Suppressor macrophage (primary cell): ENCODE measurements around the gene MAGOH.
A peak's percentile ranks its signal among the peaks of the same experiment; 100 is the strongest.
"Not testable (repeated sequence)": the region's sequence is repeated elsewhere in the genome, so short reads cannot be mapped to it uniquely, and the experiment has no call there.

Source experiments
- DNase-seq, 4 experiments: peaks; one replicate each; pipeline ENCODE4 v3.0.0-alpha.2; 2020 to 2022
- total RNA-seq, 17 experiments: gene quantifications; one replicate each; lab custom pipeline; 2026; ENCODE audit warnings: mixed read lengths in 6 of 17, inconsistent platforms in 3 of 17; lab: John Stamatoyannopoulos, UW

MAGOH gene
- 4.0 to 14.1 (median 10.4) reads per million in 17 experiments for total RNA-seq

DNA sequence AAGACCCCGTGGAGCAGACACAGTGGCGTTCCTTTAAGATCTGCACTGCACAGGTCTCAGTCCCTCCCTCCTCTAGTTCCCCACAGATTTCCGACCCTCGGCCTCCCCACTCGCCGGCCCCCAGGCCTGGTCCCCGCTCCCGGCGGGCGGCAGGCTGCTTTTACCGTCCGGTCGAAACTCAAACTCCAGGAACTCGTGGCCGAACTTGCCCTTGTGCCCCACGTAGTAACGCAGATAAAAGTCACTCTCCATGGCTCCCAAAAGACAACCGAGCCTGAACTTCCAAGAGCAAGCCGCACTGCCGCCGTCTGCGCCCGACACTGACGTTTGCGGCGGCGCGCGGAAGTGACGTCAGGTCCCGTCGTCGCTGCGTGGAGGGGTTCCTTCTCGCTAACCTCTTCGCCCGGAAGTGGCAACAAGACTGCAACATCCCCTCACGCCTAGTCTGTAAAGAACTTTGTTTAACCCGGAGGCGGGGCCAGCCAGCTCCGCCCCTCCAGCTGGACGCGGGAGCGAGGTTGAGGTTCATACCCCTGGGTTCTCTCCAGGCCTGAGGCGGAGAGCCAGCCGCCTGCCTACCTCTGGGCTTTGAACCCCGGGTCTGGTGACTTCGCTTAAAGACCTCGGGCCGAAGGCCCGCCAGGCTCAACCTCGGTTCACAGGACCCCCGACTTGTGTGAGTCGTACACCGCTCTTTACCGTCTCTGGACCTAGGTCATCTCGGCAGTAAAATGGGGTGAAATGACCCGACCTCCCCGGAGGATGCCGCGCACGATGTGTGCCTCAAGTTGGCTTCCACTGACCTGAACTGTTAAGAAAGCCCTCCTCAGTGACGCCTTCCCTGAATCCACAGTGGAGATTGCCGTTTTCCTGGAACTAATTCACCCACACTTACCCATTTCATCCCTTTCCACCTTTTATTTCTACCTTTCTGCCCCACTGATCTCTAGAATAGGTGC is at the start of gene MAGOH:
Gene MAGOH (minus strand): TSS at position 322 of the 959 bp plus-strand sequence. CDS start 70 bp downstream, at position 252.
- peak; percentile 97 to 98 (median 97) for DNase-seq

GRCh38 chr1:53286955-53287354 is 48.6 kb upstream of the MAGOH start:
- DNase-seq: peak in 2 of 4 experiments; percentile 11 to 24

DNA sequence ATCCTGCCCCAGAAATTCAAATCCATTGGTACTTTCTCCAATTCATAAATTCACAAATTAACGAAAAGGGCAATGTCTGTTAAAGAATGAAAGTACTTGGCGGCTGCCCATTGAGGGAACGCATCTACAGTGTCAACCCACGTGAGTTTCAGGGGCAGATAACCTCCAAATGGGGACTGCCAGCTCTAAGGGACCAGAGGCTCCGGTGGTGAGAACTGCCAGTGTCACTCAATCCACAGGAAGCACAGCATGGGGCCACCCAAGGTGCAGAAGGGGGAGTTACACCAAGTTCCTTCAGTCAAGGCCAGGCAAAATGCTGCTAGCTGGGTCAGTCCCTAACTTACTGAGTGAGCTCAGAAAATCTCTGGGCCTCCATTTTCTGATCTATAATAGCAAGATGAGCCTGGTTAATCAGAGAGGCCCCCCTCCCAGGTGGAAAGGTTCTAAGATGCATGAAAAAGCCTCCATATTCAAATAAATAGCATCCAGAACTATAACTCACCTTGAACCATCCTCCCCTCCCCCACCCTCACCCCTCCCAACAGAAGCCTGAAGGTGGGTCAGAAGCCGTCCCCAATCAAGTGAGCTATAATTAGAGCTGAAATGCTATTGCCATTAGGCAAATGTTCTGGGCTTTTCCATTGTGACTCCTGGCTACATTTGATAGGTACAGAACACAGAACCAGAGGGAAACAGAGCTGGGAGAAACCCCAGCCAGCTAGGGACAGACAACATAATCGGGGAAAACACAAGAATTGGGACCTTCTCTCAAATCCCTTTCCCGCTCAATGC is 47.8 kb upstream of the MAGOH start:
- no peak for DNase-seq

GRCh38 chr1:53285546-53285945 is 47.2 kb upstream of the MAGOH start:
- no peak for DNase-seq

DNA sequence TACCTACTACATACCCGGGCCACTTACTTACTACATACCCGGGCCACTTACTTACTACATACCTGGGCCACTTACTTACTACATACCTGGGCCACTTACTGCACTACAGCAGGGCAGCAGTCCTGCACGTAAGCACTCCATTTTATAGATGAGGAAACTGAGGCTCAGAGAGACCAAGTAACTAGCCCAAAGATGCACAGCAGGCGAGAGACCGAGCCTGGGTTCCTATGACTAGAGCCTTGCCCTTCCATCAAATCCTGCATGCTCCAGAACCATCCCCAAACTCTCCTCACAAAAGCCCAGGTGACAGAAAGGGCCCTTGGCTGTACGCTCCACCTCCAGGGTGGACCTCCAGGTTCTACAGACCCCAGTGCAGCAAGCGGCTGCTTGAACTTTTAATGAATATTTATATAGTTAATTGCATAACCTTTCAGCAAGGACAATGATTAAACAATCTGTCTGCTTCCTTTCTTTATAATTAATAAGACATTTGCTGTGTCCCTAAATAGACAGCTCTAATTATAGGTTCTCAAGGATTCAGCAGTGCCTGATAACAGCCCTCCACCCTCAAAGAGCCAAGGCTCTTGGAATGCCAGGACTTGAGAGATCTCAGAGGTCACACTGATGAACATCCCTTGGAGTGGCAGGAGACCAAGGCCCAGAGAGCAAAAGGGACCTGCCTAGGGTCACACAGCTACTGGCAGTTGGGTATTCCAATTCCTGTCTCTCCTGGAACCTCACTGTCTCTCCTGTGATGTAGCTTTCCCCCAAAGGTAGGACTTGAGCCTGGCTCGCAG is 46.1 kb upstream of the MAGOH start:
- no peak for DNase-seq

GRCh38 chr1:53283156-53283555 is 44.8 kb upstream of the MAGOH start:
- DNase-seq: not testable (repeated sequence)

DNA sequence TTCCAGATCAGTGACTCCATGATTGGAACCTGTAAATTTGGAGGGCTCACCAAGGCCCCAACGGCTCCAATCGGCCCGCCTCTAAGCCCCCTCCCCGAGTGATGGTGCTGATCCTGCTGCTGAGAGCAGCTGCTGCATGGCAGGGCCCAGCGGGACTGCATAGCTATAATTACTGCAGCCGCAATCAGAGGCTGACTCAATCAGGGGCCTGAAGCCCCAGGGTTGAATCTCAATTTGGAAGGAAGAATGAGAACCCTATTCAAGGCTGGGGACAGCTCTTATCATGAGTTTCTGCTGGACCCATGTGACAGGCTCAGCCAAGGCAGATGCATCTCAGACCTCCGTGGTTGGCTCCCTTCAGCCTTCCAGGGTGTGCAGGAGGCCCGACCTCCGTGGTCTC is 42.8 kb upstream of the MAGOH start:
- no peak for DNase-seq

DNA sequence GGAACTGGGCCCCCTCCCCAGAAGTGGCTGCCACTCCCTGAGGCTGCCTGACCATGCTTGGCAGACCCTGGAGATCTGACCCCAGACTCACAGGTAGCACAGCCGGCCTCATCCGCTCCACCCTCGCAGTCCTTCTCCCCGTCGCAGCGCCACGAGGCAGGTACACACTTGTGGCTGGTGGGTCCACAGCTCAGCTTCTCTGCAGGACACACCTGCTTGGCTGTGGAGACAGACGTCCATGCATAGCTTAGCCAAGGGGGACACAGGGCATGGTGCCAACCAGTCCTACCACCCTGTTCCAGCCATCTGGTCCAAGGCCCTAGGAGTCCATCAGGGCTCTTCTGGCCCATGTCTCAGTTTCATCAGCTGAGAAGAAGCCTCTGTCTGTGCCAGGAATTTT is 42.2 kb upstream of the MAGOH start:
- DNase-seq: no peak

DNA sequence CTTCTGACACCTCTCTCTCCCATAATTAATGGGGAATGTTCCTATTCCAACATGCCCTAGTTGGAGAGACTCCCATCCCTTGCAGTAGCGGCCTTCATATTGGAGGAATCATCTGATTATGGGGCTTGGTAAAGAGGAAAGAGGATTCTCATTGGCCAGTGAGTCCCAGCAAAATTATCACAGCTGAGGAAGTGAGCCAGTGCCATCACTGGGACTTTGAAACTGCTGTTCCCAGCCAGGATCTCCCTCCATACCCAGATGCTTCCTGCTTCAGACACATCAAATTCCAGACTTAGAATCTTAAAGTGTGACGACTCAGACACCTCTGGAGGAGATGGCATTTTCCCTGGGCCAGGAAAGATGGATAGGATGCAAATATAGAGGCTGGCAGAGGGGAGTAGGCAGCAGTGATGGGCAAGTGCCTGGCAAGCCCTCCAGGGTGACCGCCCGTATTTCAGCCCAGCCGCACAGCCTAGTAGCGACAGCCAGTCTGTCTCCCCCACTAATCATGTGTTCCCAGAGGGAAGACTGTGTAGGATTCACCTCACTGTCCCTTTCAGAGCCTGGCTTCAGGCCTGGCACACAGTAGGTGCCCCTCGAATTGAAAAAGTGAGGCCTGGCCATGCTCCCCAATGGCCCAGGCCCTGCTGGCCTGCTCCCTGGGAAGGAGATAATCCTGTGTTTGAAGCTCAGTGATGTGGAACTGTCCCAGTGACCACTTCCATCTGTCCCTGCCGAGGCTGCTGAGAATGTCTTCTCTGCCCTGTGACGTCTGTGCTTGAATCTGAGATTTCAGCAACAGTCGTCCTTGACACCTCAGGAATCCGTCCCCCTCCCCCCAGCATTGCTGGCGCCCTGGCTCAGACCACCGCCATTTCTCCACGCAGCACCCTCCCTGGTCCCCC is 41.2 kb upstream of the MAGOH start:
- DNase-seq: no peak

GRCh38 chr1:53278298-53278725 is 40.0 kb upstream of the MAGOH start:
- peak; percentile 50 to 74 (median 68) for DNase-seq

GRCh38 chr1:53277326-53277725 is 39.0 kb upstream of the MAGOH start:
- DNase-seq: no peak

DNA sequence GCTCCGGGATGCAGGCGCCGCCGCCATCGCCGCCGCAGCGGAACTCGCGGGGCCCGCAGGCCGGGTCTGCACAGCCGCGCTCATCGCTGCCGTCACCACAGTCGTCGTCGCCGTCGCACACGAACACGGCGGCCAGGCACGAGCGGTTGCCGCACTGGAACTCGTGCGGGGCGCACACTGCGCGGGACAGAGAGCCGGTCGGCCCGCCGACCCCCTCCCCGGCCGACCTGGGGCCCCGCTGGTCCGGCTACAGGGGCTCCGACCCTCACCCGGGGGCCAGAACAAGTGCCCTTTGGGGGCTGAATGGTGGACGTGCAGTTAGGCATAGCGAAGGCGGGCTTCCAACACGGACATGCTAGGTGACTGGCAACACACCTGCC is 38.6 kb upstream of the MAGOH start:
- no peak for DNase-seq

DNA sequence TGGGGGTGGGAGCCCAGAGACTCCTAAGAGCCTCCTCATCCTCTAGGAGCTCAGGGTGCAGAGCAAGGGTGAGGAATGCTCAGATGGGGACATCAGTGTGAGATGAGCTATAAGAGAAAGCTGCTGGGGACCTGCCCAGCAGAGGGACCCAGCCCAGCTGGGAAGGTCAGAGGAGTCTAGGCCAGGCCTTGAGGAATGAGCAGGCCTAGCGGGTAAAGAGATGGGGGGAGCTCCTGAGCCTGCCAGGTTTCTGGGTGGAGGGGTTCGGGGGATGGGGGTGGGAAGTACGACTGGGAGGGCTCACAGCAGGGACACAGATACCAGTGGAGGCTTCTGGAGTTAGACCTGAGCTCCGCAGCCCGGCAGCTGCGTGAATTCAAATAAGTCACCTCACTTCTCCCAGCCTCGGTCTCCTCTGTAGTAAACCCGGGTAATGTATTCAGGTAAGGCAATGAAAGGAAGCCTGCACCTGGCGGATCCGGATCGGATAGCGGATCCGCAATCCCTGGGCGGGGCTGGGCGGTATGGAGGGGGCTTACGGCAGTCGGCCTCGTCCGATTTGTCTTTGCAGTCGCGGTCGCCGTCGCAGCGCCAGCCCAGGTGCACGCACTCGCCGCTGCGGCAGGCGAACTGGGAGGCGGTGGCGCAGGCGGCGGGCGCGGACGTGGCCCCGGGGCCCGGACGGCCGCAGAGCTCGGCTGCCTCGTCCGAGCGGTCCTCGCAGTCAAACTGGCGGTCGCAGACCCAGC is 38.0 kb upstream of the MAGOH start:
- DNase-seq: no peak

DNA sequence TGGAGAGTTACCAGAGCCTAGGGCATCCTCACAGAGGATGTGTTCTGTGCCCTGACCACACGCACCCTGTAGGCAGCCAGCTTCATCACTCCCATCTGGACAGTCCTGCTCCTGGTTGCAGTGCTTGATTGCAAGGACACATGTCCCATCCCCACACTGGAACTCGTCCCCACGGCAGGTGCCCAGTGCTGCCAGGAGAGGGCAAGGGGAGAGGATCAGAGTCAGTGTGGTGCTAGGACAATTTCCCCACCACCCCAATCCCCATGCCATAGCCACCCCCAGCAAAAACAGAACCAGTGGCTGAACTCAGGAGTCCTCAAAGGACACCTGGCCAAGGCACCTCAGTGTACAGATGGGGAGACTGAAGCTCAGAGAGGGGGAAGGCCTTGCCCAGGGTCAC is 37.2 kb upstream of the MAGOH start:
- DNase-seq: no peak

DNA sequence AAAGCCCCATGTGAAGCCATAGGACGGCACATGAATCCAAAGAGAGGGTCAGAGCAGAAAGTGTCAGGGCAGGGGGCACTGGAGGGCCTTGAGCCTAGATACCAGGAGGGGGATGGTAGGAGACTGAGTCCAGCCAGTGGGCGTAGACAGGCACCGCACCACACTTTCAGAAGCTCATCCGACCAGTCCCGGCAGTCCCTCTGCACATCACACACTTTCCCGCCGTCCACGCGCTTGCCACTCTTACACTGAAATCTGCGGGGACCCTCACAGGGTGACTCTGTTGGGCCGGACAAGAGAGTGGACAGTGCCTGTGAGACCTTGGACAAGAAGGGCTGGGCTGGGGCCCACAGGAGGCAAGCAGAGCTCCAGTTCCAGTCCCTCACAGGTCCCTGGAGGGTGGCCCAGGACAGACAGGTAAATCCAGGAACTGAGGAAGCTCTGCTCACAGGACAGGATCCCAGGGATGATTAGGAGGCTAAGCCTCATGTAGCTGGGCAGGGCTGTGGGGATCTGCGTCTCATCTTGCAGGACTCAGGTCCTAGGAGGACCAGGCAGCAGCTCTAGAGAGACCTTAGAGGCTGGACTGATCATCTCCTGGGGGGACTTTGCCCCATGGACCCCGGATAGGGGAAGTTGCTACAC is 36.3 kb upstream of the MAGOH start:
- no peak for DNase-seq

- no peak for DNase-seq
Measured at GRCh38 chr1:53274026-53274425, 35.7 kb upstream of the MAGOH start.

- no peak for DNase-seq
Measured at GRCh38 chr1:53273526-53273925, 35.2 kb upstream of the MAGOH start.

- DNase-seq: no peak
Measured at GRCh38 chr1:53272349-53272748, 34.0 kb upstream of the MAGOH start.

- no peak for DNase-seq
Measured at GRCh38 chr1:53271446-53272090, 33.2 kb upstream of the MAGOH start.

DNA sequence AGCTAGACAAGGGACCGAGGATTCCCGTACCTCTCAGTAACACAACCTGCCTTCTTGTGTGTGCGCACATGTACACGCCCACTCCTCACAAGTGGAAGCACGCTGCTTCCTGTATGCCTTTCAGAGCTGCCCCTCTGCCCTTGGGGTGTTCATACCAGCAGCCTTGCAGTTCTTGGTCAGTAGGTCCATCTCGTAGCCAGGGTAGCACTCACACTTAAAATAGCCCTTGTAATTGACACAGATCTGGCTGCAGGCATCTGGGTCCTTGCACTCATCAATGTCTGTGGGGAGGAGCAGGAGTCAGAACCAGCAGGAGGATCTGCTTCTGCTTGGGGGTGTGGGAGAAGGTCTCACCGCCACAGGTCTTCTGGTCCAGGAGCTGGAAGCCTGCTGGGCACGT is 32.6 kb upstream of the MAGOH start:
- no peak for DNase-seq
